ENCODE results near the gene PSG6.
"Not testable (repeated sequence)": the region's sequence is repeated elsewhere in the genome, so short reads cannot be mapped to it uniquely, and the experiment has no call there.

DNA sequence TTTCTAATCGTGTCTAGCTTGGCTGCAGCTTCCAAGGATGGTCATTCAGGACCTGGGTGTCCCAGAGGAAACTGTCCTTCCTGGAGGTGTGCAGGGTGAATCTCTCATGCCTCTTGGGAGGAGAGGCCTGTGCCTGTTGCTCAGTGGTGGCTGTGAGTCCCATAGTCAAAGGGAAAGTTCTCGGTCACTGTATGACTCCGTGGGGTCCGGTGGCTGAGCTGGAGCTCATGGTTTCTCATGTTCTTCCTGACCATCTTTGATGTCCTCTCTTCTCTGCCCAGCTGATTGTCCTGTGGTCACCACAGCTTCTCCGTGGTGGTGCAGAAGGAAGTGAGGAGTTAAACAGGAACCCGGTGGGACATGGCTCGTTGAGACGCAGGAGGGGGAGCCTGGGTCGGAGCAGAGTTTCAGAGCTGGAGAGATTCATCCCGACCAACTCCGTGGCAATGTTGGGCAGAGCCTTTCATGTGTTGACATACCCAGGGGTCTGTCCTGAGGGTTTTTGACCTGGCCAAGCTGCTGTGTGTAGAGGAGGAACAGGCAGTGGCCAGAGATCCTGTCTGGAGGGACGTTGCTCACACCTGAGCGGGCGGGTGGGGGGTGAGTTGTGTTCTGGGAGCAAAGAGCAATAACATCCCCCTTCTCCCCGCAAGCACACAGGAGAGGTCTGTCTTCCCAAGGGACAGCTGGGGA lies 829 bp upstream of the PSG6 start:
- TF ChIP-seq, protein P1, sequence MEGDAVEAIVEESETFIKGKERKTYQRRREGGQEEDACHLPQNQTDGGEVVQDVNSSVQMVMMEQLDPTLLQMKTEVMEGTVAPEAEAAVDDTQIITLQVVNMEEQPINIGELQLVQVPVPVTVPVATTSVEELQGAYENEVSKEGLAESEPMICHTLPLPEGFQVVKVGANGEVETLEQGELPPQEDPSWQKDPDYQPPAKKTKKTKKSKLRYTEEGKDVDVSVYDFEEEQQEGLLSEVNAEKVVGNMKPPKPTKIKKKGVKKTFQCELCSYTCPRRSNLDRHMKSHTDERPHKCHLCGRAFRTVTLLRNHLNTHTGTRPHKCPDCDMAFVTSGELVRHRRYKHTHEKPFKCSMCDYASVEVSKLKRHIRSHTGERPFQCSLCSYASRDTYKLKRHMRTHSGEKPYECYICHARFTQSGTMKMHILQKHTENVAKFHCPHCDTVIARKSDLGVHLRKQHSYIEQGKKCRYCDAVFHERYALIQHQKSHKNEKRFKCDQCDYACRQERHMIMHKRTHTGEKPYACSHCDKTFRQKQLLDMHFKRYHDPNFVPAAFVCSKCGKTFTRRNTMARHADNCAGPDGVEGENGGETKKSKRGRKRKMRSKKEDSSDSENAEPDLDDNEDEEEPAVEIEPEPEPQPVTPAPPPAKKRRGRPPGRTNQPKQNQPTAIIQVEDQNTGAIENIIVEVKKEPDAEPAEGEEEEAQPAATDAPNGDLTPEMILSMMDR (conservative IDR thresholded peaks at IDR 0.05) = not testable (repeated sequence)
- not testable (repeated sequence) for TF ChIP-seq EZH2 (IDR thresholded peaks at IDR 0.05; ENCODE audit: low read depth)

All from PC-9 (cell line).